GM19452 (cell line): ENCODE measurements around the gene UQCC3.
"Not testable (repeated sequence)": the region's sequence is repeated elsewhere in the genome, so short reads cannot be mapped to it uniquely, and the experiment has no call there.

Experiments
- ATAC-seq: cut with Tn5 transposase; IDR thresholded peaks from one replicate; pipeline ENCODE4 v1.9.1; 2021; ENCODE audit not compliant: unreplicated experiment

Gene UQCC3

GRCh38 chr11:62702246-62702645, 30.8 kb downstream of the UQCC3 start:
- no peak for ATAC-seq

DNA sequence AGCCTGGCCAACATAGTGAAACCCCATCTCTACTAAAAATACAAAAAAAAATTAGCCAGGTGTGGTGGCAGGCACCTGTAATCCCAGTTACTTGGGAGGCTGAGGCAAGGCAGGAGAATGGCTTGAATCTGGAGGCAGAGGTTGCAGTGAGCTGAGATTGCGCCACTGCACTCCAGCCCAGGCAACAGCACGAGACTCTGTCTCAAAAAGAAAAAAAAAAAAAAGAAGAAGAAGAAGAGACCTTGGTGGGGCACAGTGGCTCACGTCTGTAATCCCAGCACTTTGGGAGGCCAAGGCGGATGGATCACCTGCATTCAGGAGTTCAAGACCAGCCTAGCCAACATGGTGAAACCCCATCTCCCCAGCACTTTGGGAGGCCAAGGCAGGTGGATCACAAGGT, 32.4 kb downstream of the UQCC3 start:
- ATAC-seq = not testable (repeated sequence)

DNA sequence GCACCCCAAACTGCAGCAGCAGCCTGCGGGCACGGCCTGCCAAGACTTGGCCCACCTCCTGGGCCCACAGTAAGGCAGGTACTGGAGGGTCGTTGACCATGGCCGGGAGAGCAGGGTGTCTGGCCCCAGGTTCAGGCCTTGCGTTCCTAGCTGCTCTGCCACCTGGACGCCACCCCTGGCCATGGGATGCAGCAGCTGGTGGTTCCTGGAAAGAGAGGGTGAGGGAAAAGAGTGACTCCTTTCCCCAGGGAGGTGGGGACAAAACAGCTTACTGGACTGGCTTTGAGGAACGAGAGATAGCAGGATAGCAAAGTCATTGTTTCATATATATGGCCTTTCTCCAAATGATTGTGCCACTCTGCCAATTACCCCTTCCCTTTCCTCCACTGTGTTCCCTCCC, 33.9 kb downstream of the UQCC3 start:
- no peak for ATAC-seq

DNA sequence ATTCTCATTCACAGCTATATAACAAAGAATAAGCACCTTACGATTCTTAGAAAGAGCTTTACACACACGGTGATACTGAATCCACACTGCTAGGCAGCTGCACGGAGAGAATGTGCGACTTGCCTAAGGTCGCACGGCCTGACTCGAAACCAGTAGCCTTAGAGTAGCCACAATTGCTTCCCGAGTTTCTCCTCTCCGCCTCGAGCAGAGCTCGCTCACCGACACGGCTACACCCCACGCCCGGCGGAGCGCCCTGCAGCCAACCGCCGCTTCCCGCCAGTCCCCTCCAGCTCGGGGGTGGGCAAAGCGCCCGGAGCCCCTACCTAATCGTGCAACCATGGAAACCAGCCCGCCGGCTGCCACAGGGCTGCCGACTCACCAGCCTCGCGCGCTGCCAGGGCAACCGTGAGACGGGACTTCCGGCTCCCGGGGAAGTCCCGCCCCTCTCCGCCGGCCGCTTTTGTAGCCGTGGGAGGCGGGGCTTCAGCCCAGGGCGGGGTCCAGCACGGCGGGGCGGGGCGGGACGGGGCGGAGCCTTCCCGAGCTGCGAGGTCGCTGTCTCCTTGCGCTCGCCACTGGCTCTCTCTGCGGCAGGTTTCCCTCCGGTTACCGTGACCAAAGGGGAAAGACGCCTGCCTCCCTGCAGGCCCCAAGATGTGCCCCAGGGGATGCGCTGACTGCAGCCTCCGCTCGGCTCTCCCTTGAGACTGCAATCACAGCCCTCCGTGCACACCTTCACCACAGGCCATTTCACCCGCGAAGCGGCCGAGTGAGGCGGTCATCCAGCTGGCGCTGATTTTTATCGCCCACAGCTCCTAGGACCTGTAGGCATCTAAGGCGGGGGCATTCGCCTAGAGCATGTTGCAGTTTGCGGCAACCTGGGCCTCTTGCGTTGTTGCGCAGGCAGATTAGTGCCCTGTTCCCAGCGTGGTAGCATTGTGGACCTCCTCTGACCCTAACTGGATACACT, 34.7 kb downstream of the UQCC3 start:
- peak; percentile 52 for ATAC-seq

GRCh38 chr11:62706850-62707247, 35.4 kb downstream of the UQCC3 start:
- ATAC-seq = no peak

GRCh38 chr11:62707277-62707861, 35.9 kb downstream of the UQCC3 start, which contains the start of the genes BSCL2 and GNG3:
BSCL2 (minus strand) TSS chr11:62707424; CDS start chr11:62707195, 229 bp downstream.
GNG3 (plus strand) TSS chr11:62707676; CDS start chr11:62708296, 620 bp downstream.
- no peak for ATAC-seq

- no peak for ATAC-seq
These were observed 36.9 kb downstream of the UQCC3 start for GRCh38 chr11:62708392-62708791.

DNA sequence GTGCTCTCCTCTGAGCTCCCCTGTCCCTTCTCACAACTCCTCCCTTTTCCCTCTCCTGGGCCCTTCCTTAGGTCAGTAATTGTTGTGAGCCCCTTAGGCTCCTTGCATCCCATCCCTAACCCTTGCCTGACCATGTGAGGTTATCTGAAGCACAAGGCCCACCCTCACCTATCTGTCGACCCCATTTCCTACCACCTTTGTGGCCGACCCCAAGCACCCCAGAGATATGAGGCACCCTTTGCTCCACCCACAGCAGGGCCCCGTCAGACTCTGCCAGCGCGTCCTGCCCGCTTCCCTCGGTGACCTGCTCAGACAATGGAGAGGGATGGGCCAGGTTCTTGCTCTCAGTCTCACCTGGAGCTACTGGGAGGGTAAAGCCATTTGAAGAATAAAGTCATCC, 37.3 kb downstream of the UQCC3 start:
- ATAC-seq = no peak

DNA sequence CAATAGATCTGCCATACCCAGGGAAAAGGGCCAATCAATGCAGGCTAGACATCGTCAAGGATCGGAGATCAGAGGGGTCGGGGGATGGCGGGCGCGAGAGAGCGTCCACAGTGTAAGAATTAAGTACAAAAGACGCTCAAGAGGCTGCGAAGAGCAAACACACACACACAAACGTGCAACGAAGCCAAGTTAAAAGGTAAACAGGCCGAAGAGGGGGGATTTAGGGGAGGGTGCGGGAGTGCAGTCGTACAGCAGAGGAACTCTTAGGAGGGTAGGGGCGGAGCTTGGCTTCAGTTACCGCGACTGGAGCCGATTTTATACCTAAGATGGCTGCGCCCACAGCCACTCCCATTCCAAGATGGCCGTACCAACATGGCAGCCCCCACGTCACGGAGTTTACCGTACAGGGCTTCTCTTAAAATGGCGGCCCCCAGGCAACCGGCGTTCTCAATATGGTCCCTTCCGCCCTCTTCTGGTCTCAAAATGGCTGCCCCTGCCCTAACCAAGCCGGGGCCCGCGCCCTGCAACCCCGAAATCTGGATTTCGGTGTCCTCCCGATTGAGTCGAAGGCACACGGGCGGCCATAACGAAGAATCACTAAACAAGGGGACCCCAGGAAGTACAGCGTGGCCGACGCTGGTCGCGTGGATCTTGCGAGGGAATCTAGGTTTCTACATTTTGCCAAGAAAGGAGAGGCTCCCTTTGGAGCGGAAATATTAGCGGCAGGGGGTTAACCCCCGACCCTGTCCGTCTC, 38.0 kb downstream of the UQCC3 start:
- ATAC-seq = peak; percentile 62

DNA sequence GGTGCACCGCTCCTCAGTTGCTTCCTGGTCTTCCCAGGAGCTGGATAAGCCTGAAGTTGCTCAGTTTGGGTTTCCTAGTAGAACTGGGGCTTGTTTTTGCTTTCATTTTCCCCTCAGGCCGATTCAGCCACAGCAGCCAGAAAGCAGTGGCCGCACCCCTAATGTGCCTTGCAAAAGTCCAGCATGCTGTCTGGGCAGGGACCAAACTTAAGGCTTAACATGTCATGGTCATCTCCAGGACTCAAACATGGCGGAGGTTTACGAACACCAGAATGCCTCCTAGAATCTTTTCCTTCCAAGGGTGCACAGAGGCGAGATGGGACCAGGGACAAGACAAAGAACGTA, 38.5 kb downstream of the UQCC3 start:
- ATAC-seq = no peak

- no peak for ATAC-seq
These were observed 40.9 kb downstream of the UQCC3 start for GRCh38 chr11:62712276-62712812.

- ATAC-seq = no peak
These were observed 41.4 kb downstream of the UQCC3 start for GRCh38 chr11:62712861-62713260.

- ATAC-seq = no peak
These were observed 41.9 kb downstream of the UQCC3 start for GRCh38 chr11:62713343-62713742.

DNA sequence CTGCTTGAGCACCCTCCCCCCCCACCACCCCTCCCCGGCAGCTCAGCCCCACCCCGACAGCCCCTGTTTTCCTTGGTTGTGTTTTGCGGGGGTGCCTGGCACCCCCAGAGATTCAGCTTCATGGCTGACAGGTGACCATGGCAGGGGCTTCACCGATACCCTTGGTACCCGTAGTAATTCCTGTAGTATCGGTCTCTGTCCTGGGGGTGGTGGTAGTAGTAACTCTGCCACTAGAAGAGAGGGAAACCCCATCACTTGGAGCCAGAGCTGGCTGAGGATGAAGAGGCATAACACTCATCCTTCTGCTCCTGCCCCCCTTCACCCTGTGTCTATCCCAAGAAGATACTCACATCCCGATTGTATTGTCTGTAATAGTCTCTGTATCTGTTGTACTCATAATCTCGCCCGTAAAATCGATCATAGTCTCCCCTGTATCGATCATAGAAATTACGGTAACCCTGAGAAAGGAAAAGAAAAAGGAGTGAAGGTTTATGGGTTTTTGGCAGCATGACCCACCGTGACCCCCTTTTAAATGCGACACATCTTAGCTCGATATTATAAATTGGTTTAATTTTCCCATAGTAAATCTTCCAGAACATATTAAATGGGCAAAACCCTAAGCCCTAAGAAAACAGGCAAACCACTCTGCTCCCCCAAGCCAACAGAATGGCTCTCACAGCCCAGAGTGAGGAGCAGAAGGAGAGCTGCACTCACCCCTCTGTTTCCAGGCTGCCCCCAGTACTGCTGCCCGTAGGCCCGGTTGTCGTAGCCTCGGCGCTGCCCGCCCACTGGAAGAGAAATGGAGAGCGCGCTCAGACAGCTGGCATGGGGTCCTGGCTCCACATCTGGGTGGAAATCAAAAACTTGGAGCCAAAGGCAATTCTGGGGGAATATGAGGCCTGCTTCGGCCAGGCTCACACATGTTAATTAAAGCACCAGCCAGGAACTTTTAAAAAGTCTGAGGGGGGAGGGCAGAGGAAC, 44.0 kb downstream of the UQCC3 start:
- no peak for ATAC-seq

- no peak for ATAC-seq
These were observed 44.7 kb downstream of the UQCC3 start for GRCh38 chr11:62716206-62716605.

DNA sequence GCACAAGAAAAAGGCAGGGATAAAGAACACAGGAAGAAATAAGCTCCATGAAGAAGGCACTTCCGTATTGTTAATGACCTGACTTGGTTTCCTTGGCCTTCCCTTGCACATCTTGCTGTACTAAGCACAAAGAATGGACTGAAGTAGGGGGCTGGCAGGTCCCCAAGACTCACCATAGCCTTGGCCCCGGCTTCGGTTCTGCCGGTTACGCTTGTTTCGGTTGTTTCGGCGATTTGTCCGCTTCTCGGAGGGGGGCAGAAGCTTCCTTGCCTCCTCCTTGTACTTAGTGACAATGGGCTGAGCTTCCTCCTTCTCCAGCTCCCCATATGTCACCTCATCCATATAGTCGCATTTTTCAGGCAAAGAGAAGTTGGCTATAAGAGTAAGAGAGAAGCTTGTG, 45.3 kb downstream of the UQCC3 start:
- no peak for ATAC-seq

GRCh38 chr11:62719302-62719978, 48.0 kb downstream of the UQCC3 start:
- ATAC-seq = no peak

GRCh38 chr11:62721994-62722393, 50.5 kb downstream of the UQCC3 start:
- no peak for ATAC-seq
